GM21576 (cell line): ENCODE results near the gene SST.

ENCODE experiments used
- ATAC-seq: cut with Tn5 transposase; IDR thresholded peaks from one replicate; pipeline ENCODE4 v1.9.1; 2021; ENCODE audit warnings: mild to moderate bottlenecking, moderate library complexity; ENCODE audit not compliant: unreplicated experiment

The SST gene

DNA sequence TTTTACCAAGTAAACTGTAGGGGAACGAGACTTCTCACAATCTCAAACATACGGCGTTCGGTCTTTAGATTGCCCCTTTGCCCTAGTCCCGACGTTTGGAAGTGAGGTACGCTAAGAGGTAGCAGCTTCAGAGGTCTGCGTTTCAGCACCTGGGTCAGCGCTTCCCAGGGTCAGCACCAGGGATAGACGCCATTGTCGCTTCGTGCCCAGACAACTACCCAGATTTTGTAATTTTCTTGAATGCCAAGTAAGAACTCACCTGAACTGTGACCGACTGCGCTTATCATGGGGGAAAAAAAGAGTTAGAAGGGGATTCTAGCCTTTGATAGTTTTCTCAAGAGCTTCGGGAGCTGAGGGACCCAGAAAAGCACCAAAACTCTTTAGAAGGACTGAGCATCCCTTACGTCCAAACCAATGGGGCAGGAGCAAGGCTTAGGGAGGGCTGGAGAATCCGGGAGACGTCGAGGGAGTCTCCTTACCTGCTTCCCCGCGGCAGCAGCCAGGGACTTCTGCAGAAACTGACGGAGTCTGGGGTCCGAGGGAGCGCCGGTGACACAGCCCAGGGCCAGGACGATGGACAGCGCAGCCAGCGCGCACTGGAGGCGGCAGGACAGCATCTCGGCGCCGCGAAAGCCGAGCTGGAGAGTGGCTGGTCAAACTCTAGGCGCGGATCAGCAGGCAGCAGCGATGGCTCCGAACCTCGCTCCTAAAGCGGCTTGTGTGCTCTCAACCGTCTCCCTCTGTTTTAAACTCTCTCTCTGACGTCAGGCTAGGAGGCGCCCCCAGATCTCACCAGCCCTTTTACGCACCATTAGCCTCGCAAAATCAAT is at the start of gene SST:
Gene SST (minus strand): TSS at position 720 of the 830 bp plus-strand sequence. CDS start 103 bp downstream, at position 617.
- ATAC-seq, result no peak

DNA sequence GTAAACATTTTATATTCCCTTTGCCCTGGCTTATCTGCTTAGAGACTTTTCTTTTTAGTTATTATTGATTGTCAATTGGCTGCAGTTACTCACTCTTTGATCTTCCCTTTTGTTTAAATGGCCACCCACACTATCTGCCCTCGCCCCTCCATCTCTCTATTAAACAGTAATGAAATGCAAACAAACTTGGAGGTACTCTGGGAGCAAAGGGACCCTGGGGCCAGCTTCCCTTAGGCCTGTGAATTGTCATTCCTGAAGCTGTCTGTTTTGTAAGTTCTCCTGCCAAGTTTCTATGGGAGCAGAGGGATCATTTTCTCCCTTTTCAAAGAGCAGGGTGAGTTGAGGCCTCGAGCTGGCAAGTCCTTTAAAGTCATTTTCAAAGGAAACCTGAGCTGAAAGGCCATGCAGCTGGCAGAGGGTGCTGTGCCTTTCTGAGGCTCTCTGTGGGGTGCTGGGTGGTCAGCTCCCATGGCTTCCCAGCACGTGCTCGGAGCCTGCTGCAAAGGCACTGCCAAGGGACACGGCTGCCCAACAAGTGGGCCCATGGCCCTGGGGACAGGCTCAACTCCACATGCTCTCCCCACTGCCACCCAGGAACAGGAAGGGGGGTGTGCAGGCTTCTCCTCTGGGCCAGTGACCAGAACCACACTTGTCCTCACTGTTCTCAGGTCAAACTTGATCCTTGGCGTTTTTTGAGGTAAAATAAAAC is 49.6 kb upstream of the SST start:
- no peak for ATAC-seq

DNA sequence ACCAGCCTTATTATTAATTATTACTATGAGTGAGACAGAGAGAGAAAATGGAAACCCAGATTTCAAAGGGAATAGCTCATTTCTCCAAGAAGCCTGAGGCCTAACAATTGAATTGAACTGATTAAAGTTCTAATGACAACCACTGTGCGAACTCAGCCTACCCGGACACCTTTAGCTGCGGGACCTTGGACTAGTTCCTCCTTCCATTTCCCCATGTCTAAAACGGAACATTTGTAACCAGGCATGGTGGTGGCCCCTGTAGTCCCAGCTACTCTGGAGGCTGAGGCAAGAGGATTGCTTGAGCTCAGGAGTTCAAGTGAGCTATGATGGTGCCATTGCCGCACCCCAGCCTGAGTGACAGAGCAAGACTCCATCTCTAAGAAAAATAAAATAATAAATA is 48.6 kb upstream of the SST start:
- ATAC-seq, result no peak

DNA sequence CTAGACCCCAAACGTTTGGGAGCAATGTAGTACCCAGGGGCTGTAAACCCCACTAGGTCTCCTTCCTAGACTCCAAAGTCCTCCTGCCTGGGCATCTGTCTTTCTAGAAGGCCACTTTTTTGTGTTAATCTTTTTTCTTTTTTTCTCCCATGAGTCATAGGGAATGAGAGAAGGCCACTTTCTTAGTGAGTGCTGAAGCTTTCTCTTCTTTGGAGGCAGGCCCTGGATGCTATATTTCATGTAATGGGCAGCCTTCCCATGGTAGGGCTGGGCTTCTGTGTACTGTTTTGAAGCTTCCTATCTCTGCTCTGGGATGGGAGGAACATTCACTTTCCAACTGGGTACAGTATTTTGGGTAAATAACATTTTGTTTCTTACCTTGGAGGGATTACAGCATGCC is 47.4 kb upstream of the SST start:
- no peak for ATAC-seq

DNA sequence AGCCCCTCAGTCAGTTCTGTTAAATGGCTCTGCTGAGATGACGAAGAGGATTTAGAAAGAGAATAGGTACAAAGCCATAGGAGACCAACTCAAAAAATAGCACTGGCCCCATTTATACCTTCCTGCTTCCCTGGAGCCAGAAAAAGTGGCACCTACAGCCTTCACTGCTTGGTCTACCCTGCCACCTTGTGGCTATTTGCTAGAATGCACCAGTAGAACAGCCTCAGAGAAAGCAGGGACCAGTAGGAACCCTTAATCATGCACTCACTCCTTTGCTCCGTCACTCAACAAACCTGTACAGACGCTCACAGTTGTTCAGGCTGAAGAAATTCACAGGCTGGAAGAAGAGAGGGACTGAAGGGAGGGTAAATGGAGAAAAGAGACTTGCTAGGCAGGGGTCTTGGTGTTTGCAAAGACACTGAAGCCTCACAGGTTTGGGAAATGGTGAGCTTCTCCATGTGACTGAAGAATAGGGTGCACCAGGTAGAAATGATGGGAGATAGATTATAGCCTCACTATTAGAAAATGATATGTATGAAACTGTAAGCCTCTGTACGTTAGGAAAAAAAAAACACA is 44.3 kb upstream of the SST start:
- ATAC-seq, result peak; percentile 74

DNA sequence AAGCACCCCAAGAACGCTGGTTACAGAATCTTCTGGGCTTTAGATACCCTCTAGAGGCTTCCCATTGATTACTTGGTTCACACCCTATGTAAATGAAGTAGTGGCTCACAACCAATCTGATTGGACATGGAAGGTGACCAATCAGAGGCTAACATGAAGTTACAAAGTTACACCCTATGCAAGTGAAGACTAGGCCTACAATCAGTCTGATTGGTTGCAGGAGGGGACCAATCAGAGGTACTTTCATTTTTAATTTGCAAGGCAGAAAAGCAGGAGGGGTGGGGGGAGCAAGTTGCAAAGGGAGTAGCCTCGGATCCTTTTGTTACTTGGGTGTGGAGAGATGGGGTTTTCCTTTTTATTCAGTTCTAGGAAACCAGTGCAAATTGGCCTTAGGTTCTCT is 43.3 kb upstream of the SST start:
- ATAC-seq, result no peak

DNA sequence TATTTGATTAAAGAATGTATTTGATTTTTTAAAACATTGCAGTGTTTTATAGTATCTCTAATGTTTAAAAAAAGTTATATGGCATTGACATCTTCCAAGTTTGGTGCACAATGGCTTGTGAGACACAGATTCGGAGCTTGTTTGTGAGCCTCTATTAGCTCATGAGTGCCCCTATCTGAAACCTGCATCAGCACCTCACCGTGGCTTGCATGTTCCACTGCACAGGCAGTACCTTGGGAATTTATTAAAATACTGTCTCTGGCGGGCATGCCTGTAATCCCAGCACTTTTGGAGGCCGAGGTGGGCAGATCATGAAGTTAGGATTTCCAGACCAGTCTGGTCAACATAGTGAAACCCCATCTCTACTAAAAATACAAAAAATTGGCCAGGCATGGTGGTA is 39.0 kb upstream of the SST start:
- ATAC-seq, result no peak

DNA sequence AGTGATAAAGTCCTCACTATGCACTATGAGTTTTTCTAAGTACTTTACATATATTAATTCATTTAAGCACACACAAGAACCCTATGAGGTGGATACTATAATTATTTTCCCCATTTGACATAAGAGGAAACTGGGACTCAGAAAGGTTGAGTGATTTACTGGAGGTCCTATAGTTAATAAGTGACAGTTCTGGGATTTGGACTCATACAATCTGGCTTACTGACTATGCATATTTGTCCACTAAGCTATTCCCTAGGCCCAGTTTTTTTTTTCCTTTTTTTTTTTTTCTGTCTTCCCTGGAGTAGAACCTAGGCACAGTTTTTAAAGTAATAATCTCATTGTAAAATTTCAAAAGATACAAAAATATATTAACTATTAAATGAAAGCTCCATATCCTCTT is 38.5 kb upstream of the SST start:
- no peak for ATAC-seq

DNA sequence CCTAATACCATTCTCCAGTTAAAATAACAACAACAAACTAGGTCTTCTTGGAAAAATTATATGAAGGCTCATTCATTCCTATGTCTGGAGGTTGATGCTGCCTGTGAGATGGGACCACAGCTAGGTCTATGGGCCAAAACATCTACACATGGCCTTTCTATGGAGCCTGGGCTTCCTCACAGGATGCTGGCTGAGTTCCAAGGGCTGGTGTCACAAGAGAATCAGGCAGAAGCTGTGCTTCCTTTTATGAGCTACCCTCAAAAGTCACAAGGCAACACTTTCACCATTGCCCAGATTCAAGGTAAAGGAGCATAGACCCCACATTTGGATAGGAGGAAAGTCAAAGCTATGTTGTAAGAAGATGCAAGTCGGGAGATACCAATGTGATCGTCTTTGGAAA is 36.8 kb upstream of the SST start:
- no peak for ATAC-seq

DNA sequence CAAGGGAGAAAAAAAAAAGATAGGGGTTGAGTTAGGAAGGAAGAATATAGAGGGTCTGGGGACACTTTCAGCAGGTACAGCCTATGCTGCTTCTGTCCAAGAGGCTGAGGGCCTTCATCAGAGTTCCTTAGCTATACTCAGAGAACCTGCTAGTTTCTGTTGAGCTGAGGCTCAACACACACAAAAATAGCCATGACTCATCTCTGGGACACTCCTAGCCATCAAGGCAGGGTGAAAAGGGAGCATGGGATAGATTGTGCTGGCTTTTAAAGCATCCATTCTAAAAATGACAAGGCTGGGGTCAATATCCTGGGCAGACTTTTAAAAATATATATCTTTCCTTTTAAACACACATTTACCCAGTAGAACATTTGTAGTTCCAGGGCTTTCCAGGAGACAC is 35.0 kb upstream of the SST start:
- no peak for ATAC-seq

DNA sequence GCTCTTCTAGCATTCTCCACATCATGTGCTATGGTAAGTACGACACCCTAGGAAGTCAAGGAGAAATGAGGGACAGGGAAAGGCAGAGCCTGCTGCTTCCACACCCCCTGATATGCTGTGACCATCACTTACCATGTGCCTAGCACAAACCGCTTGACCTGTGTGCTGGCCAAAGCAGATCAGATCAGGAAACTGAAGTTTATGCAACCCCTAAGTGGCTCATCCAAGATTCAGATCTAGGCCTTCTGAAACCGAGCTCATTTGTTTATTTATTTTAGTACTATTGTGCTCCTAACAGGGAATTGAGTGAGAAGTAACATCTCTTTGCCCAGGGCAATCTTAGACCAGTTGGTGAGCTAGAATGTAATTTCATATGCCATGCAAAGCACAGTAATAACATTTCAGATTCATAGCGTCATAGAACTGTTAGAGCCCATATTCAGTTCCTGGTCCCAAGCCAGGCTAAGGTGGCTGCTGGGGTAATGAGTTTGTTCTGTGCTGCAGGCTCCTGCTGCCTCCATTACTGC is 32.4 kb upstream of the SST start, which contains the start of gene RTP2:
Gene RTP2 (minus strand): TSS at position 51 of the 527 bp plus-strand sequence. CDS start 429 bp downstream, outside the sequence.
- ATAC-seq, result no peak

DNA sequence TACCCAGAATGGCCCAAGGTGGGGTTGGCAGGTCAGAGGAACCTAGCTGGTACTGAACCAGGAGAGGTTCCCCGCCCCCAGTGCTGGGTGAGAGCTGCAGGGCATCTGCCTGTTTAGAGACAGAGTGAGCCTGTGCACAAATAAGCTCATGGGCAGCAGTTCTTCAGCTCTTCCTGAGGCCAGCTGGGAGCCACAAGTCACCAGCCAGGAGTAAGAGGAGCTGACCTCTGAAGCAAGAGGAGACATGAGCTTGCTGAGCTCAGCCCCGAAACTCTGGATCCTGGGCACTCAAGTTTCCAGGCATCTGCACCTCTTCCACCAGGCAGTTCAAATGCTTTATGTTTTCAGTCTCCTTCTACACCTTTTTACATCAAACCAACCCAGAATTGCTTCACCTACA is 30.1 kb upstream of the SST start:
- ATAC-seq, result no peak

DNA sequence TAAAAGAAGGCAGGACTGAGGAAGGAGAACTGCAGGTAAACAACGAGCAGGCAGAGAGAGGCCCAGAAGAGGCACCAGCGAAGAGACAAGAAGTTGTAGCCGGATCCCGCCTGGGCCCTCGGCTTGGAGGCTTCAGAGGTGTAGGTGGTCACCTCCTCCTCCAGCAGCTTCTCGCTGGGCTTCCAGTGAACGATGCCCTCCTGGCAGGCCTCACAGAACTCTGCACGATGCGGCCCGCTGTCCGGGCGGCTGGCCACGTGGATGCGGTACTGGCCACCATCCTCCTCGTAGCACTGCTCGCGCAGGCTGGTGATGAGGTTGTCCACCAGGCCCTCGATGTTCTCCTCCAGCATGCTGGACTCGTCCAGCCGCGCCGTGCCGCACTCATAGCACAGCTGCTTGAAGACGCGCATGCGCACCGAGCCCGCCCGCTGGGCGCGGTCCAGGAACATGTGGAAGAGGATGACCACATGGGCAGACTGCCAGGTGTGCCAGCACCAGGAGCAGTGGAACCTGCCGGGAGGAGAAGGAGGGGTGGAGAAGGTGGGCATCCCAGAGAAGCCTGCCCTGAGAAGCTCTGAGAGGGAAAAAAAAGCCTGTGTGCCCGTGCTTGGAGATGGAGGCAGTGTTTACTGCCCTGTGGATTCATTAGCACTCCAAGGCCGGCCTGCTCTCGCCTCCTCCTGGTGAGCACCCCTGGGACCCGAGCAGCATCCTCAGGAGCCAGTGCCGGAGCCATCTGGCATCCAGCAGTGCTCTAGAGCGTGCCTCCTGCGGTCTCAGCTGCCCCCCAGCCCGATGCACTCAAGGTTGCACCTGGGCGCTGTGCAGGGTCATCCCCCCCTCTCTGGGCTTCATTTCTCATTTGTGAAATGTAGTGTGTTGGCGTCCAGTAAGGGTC is 28.6 kb upstream of the SST start:
- no peak for ATAC-seq

DNA sequence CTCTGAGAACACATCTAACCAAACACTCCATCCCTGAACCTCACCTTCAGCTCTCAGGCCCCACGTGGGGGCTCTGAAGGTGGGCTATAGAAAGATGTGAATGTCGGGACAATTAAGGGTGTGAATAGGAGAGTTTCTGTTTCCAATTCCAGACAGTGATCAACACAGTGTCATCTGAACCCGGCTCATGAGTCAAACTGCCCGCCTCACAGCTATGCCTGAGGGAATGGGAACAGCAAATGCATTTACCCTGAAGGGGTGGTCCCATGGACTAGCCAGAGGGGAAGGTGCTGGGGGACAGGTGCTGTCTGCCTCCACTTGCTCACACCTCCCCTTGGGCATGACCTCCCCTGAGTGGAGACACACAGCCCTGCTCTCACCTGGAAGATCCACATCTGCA is 25.8 kb upstream of the SST start:
- ATAC-seq, result no peak

DNA sequence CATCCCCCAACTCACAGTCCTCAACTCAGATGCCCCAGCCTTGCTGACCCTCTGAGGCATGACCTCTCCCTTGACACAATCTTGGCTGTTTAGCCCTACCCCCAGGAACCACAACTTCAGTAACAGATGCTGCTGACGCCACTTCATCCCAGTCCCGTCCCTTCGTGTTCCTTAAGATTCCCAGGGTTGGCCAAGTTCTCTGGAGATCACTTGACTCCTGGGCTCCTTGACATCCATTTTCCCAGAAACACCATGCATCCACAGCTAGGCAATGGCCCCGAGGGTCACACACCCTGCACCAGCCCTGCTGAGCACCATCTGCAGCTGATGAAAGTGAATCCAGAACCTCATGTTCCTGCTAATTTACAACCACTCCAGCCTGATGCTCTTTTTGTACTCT is 25.3 kb upstream of the SST start:
- no peak for ATAC-seq

DNA sequence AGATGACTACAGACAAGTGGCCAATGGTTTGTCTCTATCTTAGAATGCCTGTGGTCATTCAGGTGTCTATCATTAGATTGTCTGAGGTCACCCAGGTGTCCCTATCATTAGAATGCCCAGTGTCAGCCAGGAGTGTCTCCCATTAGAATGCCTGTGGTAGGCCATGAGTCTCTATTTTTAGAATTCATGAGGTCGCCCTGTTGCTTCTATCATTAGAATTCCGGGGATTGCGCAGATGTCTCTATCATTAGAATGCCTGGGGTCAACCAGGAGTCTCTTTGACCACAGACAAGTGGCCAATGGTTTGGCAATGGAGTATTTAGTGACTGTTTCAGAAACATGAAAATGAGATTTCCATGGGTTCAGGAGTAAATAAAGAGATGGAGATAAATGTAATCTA is 24.6 kb upstream of the SST start:
- no peak for ATAC-seq

DNA sequence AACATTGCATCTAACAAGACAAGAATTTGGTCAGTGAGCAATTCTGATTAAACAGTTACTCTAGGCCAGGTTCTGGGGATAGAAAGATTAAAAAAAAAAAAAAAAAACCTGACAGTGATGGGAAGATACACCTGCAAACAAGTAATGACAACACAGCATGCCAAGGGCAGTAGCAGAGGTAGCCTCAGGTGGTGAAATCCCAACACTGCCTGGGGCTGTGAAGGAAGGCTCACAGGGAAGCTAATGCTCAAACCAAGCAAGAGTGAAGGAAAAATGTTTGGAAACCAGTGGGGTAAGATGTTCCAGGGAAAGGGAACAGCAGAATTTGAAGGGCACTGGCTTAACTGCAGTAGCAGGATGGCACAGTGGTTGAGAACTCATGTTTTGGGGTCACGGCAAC is 23.2 kb upstream of the SST start:
- ATAC-seq, result no peak

DNA sequence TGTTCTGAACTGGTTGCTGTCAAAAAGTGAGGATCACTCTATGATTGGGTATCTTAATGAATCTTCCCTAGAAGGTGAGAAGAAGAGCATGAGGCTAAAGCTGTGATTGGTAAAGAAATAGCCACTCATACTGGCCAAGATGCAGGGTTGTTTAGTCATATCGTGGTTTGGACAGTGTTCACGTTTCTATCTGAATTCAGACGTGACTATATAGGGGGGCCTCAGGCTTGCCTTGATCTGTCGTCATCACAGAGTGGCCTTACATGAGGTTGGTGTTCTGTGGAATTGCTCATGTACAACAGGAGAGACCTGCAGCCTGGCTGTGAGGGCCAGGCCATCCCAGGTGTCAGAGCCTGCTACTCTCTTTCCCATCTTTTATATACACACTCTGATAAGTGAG is 19.8 kb upstream of the SST start:
- ATAC-seq, result no peak

DNA sequence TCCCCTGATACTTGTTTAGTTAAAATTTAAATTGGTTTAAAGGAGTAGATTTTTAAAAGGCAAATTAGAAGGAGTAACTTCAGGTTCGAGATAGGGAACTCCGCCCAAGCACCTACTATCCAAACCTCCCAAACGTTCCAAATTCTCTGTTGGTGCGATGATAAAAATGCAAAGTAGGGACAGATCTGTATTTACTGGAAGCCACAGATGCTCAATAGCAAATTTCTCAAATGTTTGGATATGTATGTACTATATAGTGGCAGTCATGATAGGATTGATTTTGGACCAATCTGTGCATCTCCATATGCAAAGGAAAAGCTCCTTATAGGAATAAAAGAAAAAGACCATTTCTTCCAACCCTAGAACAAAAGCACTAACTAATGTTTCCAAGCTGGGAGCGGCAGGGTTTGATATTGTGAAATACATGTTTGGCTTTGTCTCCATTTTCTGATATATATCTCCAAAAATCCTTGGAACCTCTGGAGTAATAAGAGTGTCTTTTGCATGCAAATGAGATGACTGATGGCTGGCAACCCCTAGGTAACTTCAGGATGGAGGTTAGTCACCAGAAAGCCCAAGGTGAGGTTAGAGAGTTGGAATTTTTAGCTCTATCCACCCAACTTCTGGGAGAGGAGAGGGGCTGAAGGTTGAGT is 16.6 kb upstream of the SST start:
- ATAC-seq, result no peak

DNA sequence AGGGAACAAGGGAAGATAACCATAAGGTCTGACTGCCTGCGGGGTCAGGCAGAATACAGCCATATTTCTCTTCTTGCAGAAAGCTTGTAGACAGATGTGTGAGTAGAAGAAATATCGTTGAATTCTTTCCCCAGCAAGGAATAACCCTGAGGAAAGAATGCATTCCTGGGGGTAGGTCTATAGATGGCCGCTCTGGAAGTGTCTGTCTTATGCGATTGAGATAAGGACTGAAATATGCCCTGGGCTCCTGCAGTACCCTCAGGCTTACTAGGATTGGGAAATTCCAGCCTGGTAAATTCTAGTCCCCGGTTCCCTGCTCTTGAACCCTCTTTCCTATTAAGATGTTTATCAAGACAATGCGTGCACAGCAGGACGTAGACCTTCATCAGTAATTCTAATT is 15.8 kb upstream of the SST start:
- no peak for ATAC-seq
